Measurements from ENCODE around the gene POU2AF3. TPM values are rescaled to one million over a fixed set of nuclear protein-coding genes. Genes with fewer than 3 reads are reported as not detected.
A peak's percentile ranks its signal among the peaks of the same experiment; 100 is the strongest.

Gene POU2AF3
- polyA plus RNA-seq, 5 donors, result 8.0 to 18.8 (median 11.6) TPM

DNA sequence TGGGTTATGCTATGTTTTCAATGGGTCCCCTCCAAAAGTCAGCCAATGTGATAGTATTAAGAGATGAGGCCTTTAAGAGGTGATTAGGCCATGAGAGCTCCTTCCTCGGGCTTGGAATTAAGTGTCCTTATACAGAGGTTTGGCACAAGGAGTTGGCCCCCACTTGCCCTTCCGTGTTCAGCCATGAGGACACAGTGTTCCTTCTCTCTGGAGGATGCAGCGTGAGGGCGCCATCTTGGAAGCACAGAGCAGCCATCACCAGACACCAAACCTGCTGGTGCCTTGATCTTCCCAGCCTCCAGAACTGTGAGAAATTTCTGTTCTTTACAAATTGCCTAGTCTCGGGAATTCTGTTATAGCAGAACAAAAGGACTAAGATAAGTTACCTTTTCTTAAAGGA lies 26.9 kb downstream of the POU2AF3 start:
- no peak for DNase-seq

- no peak for DNase-seq
These were observed 28.5 kb downstream of the POU2AF3 start for GRCh38 chr11:111326824-111327223.

DNA sequence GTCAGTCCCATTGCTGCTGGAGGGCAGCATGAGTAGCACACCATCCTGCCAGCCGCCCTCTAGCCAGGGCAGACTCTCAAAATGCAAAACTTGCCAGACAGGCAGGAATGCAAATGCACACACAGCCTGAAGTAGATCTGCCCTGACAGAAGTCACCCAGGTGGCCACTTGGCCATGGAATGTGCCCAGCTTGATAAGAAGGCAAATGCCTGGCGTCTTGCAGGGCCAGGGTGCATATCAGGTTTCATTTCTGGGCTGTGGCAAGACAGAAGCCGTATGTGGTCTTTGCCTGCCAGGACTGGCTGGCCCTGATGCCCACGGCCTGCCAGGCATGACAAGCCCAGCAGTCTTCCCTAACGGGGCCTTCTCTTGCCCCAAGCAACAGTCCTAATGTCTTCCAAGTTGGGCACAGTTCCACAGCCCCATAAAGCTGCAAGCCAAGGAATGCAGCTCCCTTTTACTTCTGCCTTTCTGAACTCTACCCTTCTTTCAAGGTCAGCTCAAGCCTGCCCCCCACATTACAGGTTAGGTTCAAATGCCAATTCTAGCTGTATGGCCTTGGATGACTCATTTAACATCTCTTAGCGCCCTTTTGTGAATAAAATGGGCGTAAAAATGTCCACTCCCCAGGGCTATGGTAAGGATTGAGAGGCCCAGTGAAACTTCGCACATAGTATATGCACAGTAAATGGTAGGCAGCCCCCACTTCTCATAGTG lies 29.7 kb downstream of the POU2AF3 start:
- no peak for DNase-seq

DNA sequence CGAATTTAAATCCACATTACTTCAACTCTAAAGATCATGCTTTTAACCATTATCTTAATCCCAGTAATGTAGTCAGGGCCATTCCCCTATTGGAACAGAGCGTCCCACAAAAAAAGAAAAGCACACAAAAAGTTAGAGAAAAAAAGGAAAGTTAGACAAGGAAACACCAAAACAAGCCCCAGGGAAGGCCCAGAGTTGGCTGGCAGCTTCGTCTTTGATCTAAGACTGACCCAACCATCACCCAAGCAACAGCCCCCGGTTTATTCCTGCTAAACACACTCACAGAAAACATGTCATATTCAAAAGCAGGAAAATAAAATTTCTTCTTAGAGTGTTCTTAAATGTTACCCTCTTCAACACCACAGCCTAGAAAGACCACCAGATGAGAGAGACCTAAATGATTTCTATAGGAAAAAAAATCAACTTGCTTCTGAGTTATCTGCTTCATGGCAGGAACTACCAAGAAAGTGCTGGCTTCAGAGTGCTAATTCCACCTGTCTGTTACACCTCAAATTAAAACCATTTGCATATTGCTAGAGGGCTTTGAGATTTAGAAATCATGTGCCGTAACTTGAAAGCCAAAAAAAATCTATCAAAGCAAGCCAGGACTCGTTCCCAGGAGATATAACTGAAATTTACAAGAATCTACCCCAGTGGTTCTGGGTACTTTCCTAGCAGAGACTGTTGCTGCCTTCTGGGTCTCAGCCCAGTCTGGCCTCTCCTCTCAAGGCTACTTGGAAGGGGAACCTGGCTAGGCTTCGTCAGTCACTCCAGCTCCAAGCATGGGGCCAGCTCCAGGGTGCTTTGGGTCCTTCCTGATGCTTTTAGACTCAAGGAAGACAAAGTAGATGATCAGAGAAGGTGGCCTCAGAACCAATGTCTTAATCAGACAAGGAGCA lies 31.2 kb downstream of the POU2AF3 start:
- no peak for DNase-seq

DNA sequence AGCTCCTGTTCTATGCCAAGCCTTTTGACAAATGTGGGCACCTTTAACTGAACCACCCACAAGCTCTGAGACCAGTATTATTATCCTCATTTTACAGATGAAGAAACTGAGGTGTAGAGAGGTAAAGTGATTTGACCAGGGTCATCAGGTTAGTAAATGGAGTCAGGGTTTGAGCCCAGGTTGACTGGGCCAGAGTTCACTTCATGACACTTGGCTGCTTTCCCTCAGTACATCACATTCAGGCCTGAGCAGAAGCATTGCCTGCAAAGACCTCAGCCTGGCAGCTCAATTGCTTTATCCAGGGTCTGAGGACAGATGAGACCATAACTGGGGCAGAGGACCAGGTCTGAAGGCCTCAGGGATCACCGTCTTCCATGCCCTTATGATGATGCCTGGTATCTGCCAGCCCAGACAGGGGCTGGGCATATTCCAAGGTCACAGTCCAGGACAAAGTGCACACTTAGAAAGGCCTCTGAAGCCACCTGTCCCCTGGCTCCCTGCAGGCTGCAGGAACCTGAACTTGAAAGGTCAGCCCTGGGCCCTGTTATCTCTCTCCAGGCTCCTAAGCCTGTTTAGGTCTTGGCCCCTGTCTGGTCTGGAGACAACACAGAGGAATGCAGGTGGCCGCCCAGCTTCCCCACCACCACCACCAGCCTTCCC lies 32.0 kb downstream of the POU2AF3 start:
- DNase-seq, result no peak

DNA sequence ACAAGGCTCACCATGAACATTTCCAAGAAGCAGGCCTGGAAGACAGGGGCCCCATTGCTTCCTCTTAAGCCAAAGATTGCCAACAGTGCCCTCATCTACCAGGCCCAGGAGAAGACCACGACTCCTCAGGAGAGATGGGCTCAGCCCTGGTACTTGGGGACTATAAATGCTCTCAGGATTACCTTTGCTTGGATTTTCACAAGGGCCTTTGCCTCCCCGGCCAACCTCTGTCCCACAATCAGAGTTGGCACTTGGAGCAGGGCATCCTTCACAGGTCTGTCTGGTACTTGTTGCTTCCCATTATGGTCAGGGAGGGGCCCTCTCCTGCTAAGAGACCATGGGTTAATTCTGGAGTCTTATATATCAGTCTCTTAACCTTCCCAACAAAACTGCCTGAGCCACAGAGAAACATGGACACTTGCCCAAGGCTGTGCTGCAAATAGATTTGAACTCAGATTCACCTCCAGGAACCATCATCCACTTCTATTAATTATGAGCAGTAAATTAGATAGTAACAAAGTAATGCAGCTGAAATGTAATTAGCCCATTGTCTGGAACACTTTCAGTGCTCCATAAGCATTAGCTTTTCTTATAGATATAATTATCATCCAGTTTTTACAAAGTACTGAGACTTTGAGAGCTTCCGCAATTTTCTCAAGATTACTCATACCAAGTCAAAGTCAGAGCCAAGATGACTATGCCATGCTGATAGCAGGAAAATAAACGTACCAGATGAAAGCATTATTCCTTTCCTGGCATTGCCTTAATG lies 33.5 kb downstream of the POU2AF3 start:
- DNase-seq, result no peak

- peak; percentile 61 to 67 for DNase-seq
These were observed 36.5 kb downstream of the POU2AF3 start for GRCh38 chr11:111334532-111335502.

GRCh38 chr11:111335549-111335948 lies 37.2 kb downstream of the POU2AF3 start:
- DNase-seq, result no peak

DNA sequence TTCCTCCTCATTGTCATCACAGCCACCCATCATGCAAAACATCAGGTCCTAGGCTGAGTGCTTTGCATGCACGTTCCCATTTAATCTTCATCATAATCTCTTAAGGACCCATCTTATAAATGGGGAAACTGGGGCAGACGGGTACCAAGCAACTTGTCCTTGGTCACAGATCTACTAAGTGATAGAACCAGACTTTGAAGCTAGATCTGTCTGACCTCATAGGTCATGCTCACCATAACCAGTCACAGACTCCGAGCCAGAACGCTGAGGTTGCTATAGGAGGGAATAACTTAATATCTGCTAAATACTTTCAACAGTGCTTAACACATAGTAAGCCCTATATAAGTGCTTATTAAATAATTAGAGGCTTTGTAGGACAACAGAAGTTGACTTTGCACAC lies 37.7 kb downstream of the POU2AF3 start:
- no peak for DNase-seq

DNA sequence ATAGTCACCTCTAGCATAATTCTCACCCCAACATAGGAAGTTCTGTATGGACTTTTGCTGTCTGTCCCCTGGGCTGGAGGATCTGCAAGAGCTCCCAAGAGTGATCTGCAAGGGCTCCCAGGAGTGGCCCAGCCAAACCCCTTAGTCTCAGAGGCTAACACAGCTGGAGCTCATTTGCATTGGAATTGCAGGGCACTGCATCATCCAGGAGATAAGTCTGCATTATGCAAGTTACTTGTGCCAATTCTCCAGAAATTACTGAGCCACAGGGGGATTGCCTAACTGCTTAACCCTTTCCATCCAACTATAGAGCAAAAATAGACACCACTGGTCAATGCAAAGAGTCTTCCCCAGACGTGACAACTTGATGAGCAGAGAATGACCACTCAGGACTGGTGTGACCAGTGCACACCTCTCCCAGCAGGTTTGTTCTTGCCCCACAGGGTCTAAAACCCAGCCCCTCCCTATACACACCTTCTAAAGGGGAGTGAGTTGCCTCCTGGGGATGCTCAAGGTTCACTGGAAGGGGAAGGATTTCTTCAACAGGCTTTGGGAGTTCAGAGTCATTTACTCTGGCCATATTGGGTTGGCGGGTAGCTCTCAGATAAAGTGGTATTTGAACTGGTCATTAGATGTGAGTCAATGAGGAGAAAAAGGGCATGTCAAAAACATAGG lies 38.4 kb downstream of the POU2AF3 start:
- peak; percentile 54 to 63 for DNase-seq

GRCh38 chr11:111339758-111340388 lies 41.5 kb downstream of the POU2AF3 start:
- DNase-seq, result no peak

- no peak for DNase-seq
These were observed 44.0 kb downstream of the POU2AF3 start for GRCh38 chr11:111342329-111342728.

DNA sequence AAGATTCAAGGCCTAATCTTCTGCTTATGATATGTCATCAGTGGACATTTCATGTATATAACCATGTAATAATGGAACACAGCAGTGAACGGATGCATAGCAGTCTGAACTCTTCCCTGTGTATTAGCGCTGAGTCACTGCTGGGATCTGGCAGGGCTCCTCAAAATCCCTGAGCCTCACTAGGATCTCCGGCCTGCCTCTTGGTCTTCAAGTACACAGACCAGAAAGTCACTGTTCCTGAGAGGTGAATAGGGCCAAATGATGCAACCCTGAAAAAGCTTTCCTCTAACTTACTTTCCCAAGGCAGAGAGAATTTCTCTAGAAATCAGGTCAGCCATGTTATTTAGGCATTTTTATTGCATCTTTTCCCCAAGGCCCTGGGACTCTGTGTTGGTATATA lies 45.7 kb downstream of the POU2AF3 start:
- no peak for DNase-seq

DNA sequence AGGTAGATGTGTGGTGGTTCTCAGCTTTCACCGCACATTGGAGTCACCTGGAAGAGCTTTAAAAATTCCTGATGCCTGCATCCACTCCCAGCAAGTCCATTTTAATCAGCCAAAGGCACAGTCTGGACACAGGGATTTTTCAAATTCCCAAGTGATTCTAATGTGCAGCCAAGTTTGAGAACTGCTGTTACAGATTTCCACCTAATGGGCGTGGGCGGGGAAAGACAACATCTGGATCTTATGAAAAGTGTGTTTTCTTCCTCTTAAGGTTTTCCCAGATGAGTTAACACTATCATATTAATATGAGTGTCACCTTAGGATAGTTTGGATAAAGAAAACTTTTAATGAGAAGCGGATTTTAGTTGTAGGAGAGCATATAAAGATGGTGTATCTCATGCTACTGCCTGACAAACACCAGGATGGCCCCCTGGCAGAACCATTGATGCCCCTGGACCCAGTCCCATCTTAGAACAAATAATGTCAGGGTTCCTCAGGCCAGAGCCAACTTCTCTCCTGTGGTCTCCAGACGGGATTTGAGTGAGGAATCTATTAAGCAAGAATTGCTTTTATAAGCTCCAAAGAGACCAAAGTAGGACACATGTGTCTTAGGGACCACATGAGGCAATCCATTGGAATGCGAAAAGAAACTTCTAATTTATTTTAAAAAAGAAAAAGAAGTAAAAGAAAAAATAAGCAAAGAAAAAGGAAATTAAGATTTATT lies 48.8 kb downstream of the POU2AF3 start:
- DNase-seq, result no peak

- no peak for DNase-seq
These were observed 49.4 kb downstream of the POU2AF3 start for GRCh38 chr11:111347723-111348115.

DNA sequence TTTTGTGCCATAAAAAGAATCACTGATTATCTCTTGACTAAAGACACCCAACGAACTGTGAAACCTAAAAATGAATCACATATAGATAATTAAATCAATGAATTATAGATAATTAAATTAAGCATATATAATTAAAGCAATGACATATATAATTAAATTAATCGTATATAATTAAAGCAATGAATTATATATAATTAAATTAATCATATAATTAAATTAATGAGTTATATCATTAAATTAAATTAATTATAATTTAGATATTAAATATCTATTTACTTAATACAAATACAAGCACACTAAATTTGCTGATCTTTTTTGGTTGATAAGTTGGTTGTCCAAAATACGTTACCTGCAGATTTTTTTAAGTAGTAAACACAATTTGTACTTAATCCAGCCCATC lies 49.8 kb downstream of the POU2AF3 start:
- DNase-seq, result no peak

DNA sequence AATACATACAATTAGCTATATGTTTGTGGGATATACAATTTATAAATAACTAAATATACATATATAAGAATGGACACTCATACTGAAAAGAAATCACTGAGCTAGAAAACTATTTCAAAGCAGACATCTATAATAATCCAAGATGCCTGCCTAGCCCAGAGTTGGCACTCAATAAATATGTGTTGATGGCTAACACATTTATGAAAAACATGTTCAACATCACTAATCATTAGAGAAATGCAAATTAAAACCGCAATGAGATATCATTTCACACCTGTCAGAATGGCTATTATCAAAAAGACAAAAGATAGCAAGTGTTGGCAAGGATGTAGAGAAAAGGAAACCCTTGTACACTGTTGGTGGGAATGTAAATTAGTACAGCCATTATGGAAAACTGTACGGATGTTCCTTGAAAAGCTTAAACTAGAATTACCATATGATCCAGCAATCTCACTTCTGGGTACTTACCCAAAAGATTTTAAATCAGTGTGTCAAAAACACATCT lies 50.9 kb downstream of the POU2AF3 start:
- no peak for DNase-seq

- DNase-seq, result no peak
These were observed 52.5 kb downstream of the POU2AF3 start for GRCh38 chr11:111350811-111351210.

All from right lung (tissue), 5 donors.